ENCODE measurements around the gene ARHGEF17.

Gene ARHGEF17

GRCh38 chr11:73308961-73309919 is 1.2 kb downstream of the ARHGEF17 start:
- TF ChIP-seq CTCF (IDR thresholded peaks at IDR 0.05; ENCODE audit: insufficient read depth, low read length, missing control alignments), result no peak
- POLR2A ChIA-PET, result interaction anchor here (0.6 to 4.7 kb wide), 15 partner anchors 10 to 351 kb away, joined by 3 to 64 read pairs (median 4); partner anchors contain the start of gene RELT
- H3K4me3 ChIP-seq (ENCODE audit: low read depth, low read length), result peak overlapping the region; percentile 81
- CTCF ChIA-PET, result interaction anchor here (0.9 to 28.8 kb wide), 12 partner anchors 8 to 469 kb away, joined by 3 to 605 read pairs (median 6); no protein-coding TSS in a partner anchor
- DNase-seq (ENCODE audit: low read depth, low spot score), result peak; percentile 75

- CTCF ChIA-PET, result interaction anchor here (1.4 to 28.8 kb wide), 7 partner anchors 9 to 351 kb away, joined by 3 to 605 read pairs (median 190); no protein-coding TSS in a partner anchor
- H3K4me3 ChIP-seq (ENCODE audit: low read depth, low read length), result peak overlapping the region; percentile 81
- no peak for DNase-seq (ENCODE audit: low read depth, low spot score)
- no peak for TF ChIP-seq CTCF (IDR thresholded peaks at IDR 0.05; ENCODE audit: insufficient read depth, low read length, missing control alignments)
- POLR2A ChIA-PET, result interaction anchor here (1.3 to 4.7 kb wide), 3 partner anchors 12 to 26 kb away, joined by 12 to 64 read pairs (median 47); no protein-coding TSS in a partner anchor
Measured at GRCh38 chr11:73310076-73310475, 2.0 kb downstream of the ARHGEF17 start.

- TF ChIP-seq CTCF (IDR thresholded peaks at IDR 0.05; ENCODE audit: insufficient read depth, low read length, missing control alignments), result no peak
- H3K4me3 ChIP-seq (ENCODE audit: low read depth, low read length), result peak overlapping the region; percentile 81
- ChIA-PET CTCF (interaction anchor here (1.4 to 28.8 kb wide), 7 partner anchors 9 to 64 kb away, joined by 3 to 605 read pairs (median 190); no protein-coding TSS in a partner anchor), POLR2A (interaction anchor here (4.1 to 4.7 kb wide), 2 partner anchors 12 to 25 kb away, joined by 47 to 64 read pairs; no protein-coding TSS in a partner anchor)
- no peak for DNase-seq (ENCODE audit: low read depth, low spot score)
Measured at GRCh38 chr11:73310661-73311393, 2.8 kb downstream of the ARHGEF17 start.

GRCh38 chr11:73311394-73311869 is 3.4 kb downstream of the ARHGEF17 start:
- H3K4me3 ChIP-seq (ENCODE audit: low read depth, low read length), result peak overlapping the region; percentile 81
- ChIA-PET POLR2A (no interaction called here), CTCF (interaction anchor here (1.5 to 28.8 kb wide), 5 partner anchors 9 to 40 kb away, joined by 4 to 605 read pairs (median 252); no protein-coding TSS in a partner anchor)
- no peak for DNase-seq (ENCODE audit: low read depth, low spot score)
- no peak for TF ChIP-seq CTCF (IDR thresholded peaks at IDR 0.05; ENCODE audit: insufficient read depth, low read length, missing control alignments)

- DNase-seq (ENCODE audit: low read depth, low spot score), result no peak
- no peak for TF ChIP-seq CTCF (IDR thresholded peaks at IDR 0.05; ENCODE audit: insufficient read depth, low read length, missing control alignments)
- ChIA-PET CTCF (interaction anchor here (1.5 to 28.8 kb wide), 6 partner anchors 10 to 349 kb away, joined by 4 to 605 read pairs (median 135); no protein-coding TSS in a partner anchor), POLR2A (interaction anchor here (0.6 to 3.2 kb wide), 2 partner anchors 15 to 24 kb away, joined by 3 to 17 read pairs; no protein-coding TSS in a partner anchor)
- H3K4me3 ChIP-seq (ENCODE audit: low read depth, low read length), result peak overlapping the region; percentile 81
Measured at GRCh38 chr11:73312036-73312435, 4.0 kb downstream of the ARHGEF17 start.

Data from AG04449 (cell line).